ENCODE data around the gene PEX6. TPM values are rescaled to one million over a fixed set of nuclear protein-coding genes. Genes with fewer than 3 reads are reported as not detected.
A peak's percentile ranks its signal among the peaks of the same experiment; 100 is the strongest.

Gene PEX6
- total and polyA plus RNA-seq, 4 donors, result 8.8 to 22.9 (median 13.8) TPM

GRCh38 chr6:42963855-42964605, 15.0 kb downstream of the PEX6 start:
- TF ChIP-seq, protein P1, sequence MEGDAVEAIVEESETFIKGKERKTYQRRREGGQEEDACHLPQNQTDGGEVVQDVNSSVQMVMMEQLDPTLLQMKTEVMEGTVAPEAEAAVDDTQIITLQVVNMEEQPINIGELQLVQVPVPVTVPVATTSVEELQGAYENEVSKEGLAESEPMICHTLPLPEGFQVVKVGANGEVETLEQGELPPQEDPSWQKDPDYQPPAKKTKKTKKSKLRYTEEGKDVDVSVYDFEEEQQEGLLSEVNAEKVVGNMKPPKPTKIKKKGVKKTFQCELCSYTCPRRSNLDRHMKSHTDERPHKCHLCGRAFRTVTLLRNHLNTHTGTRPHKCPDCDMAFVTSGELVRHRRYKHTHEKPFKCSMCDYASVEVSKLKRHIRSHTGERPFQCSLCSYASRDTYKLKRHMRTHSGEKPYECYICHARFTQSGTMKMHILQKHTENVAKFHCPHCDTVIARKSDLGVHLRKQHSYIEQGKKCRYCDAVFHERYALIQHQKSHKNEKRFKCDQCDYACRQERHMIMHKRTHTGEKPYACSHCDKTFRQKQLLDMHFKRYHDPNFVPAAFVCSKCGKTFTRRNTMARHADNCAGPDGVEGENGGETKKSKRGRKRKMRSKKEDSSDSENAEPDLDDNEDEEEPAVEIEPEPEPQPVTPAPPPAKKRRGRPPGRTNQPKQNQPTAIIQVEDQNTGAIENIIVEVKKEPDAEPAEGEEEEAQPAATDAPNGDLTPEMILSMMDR (IDR thresholded peaks at IDR 0.05; ENCODE audit: control extremely low read depth, extremely low read depth), result no peak
- peaks cover 0 to 4% (median 3%) of the 10 kb centered on the region in 3 donors for H3K27me3 ChIP-seq (ENCODE audit: control insufficient read depth in 3 of 3, insufficient read depth in 3 of 3, low read length in 2 of 3)
- H3K4me1 ChIP-seq (ENCODE audit: control insufficient read depth in 5 of 5, insufficient read depth in 5 of 5, low read length in 5 of 5), result peaks cover 0 to 14% (median 2%) of the 10 kb centered on the region in 5 donors
- peak; percentile 25 to 32 (median 29) for DNase-seq
- H3K27ac ChIP-seq (ENCODE audit: low read depth in 1 of 2, low read length in 1 of 2), result no peak overlapping the region
- H3K9me3 ChIP-seq (ENCODE audit: control insufficient read depth in 4 of 4, insufficient read depth in 3 of 4, low read length in 3 of 4), result no peaks in the 10 kb centered on the region
- no peak overlapping the region for H3K4me3 ChIP-seq
- H3K9ac ChIP-seq (ENCODE audit: insufficient read depth in 1 of 2, low read length in 2 of 2), result no peak overlapping the region
- 91 to 94% methylated on average over 9 of the region's 9 CpGs for WGBS, 2 donors
- no peak for ATAC-seq (ENCODE audit: insufficient read depth, low FRiP score)
- peaks cover 0 to 44% (median 15%) of the 10 kb centered on the region in 4 donors for H3K36me3 ChIP-seq (ENCODE audit: control insufficient read depth in 4 of 4, insufficient read depth in 4 of 4, low read length in 4 of 4)

GRCh38 chr6:42963179-42963854, 15.7 kb downstream of the PEX6 start:
- no peak for DNase-seq
- H3K36me3 ChIP-seq (ENCODE audit: control insufficient read depth in 4 of 4, insufficient read depth in 4 of 4, low read length in 4 of 4), result peaks cover 0 to 41% (median 13%) of the 10 kb centered on the region in 4 donors
- H3K4me3 ChIP-seq, result no peak overlapping the region
- H3K9ac ChIP-seq (ENCODE audit: insufficient read depth in 1 of 2, low read length in 2 of 2), result no peak overlapping the region
- 89 to 90% methylated on average over 12 of the region's 12 CpGs for WGBS, 2 donors
- H3K27ac ChIP-seq (ENCODE audit: low read depth in 1 of 2, low read length in 1 of 2), result no peak overlapping the region
- H3K4me1 ChIP-seq (ENCODE audit: control insufficient read depth in 5 of 5, insufficient read depth in 5 of 5, low read length in 5 of 5), result peaks cover 0 to 14% (median 2%) of the 10 kb centered on the region in 5 donors
- H3K9me3 ChIP-seq (ENCODE audit: control insufficient read depth in 4 of 4, insufficient read depth in 3 of 4, low read length in 3 of 4), result no peaks in the 10 kb centered on the region
- no peak for ATAC-seq (ENCODE audit: insufficient read depth, low FRiP score)
- TF ChIP-seq, protein P1 (IDR thresholded peaks at IDR 0.05; ENCODE audit: control extremely low read depth, extremely low read depth), result no peak
- peaks cover 0 to 4% (median 3%) of the 10 kb centered on the region in 3 donors for H3K27me3 ChIP-seq (ENCODE audit: control insufficient read depth in 3 of 3, insufficient read depth in 3 of 3, low read length in 2 of 3)

- no peak overlapping the region for H3K4me3 ChIP-seq
- H3K4me1 ChIP-seq (ENCODE audit: control insufficient read depth in 5 of 5, insufficient read depth in 5 of 5, low read length in 5 of 5), result peaks cover 0 to 14% (median 2%) of the 10 kb centered on the region in 5 donors
- H3K36me3 ChIP-seq (ENCODE audit: control insufficient read depth in 4 of 4, insufficient read depth in 4 of 4, low read length in 4 of 4), result peaks cover 0 to 38% (median 13%) of the 10 kb centered on the region in 4 donors
- DNase-seq (no peak), ATAC-seq (ENCODE audit: insufficient read depth, low FRiP score) (no peak)
- TF ChIP-seq, protein P1 (IDR thresholded peaks at IDR 0.05; ENCODE audit: control extremely low read depth, extremely low read depth), result no peak
- WGBS, 2 donors, result 91 to 95% methylated on average over 13 of the region's 13 CpGs
- H3K9me3 ChIP-seq (ENCODE audit: control insufficient read depth in 4 of 4, insufficient read depth in 3 of 4, low read length in 3 of 4), result no peaks in the 10 kb centered on the region
- peaks cover 0 to 4% (median 3%) of the 10 kb centered on the region in 3 donors for H3K27me3 ChIP-seq (ENCODE audit: control insufficient read depth in 3 of 3, insufficient read depth in 3 of 3, low read length in 2 of 3)
- H3K9ac ChIP-seq (ENCODE audit: insufficient read depth in 1 of 2, low read length in 2 of 2), result no peak overlapping the region
- no peak overlapping the region for H3K27ac ChIP-seq (ENCODE audit: low read depth in 1 of 2, low read length in 1 of 2)
Measured at GRCh38 chr6:42962502-42963178, 16.3 kb downstream of the PEX6 start.
